Hepatocyte (in vitro differentiated cells): ENCODE measurements around the gene LENG8.

ENCODE experiments used
- EZH2 ChIP-seq: fragments of 200-600 bp; sonication (generic); IDR thresholded peaks from 2 replicates; pipeline ENCODE4 v1.6.1; 2016; ENCODE audit warnings: antibody characterized with exemption, mild to moderate bottlenecking, borderline replicate concordance
- EZH2phosphoT487 ChIP-seq: fragments of 200-600 bp; sonication (generic); IDR thresholded peaks from one replicate; pipeline ENCODE4 v1.6.1; 2018; ENCODE audit warnings: antibody characterized with exemption, mild to moderate bottlenecking, low read depth, moderate library complexity; ENCODE audit not compliant: unreplicated experiment, severe bottlenecking
- TF ChIP-seq, protein P1 (sequence below): fragments of 200-600 bp; sonication (generic); IDR thresholded peaks from 2 replicates; pipeline ENCODE4 v1.5.1; 2016; ENCODE audit warnings: antibody characterized with exemption, mild to moderate bottlenecking; ENCODE audit not compliant: poor library complexity

DNA sequence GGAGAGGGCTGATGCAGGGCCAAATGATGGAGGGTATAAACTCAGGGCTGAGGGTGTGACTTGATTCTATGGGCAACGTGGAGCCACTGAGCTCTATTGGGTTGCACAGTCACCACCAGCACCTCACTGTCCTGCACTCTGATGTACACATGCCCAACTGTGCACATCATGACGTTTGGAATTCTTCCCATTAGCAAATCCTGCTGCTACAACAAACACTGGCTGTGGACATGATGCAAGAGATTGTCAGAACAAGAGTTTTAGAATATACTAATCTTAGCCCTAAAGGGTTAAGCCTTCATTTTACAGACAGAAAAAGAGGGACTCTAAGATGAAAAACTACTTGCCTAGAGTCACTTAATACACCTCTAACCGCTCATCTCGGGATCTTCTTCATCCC is 36.1 kb upstream of the LENG8 start:
- TF ChIP-seq, protein P1, sequence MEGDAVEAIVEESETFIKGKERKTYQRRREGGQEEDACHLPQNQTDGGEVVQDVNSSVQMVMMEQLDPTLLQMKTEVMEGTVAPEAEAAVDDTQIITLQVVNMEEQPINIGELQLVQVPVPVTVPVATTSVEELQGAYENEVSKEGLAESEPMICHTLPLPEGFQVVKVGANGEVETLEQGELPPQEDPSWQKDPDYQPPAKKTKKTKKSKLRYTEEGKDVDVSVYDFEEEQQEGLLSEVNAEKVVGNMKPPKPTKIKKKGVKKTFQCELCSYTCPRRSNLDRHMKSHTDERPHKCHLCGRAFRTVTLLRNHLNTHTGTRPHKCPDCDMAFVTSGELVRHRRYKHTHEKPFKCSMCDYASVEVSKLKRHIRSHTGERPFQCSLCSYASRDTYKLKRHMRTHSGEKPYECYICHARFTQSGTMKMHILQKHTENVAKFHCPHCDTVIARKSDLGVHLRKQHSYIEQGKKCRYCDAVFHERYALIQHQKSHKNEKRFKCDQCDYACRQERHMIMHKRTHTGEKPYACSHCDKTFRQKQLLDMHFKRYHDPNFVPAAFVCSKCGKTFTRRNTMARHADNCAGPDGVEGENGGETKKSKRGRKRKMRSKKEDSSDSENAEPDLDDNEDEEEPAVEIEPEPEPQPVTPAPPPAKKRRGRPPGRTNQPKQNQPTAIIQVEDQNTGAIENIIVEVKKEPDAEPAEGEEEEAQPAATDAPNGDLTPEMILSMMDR: no peak
- TF ChIP-seq EZH2phosphoT487 (no peak), EZH2 (no peak)
